A549 (cell line): ENCODE results near the gene ZFP62. TPM values are rescaled to one million over a fixed set of nuclear protein-coding genes. Genes with fewer than 3 reads are reported as not detected.
"Not testable (repeated sequence)": the region's sequence is repeated elsewhere in the genome, so short reads cannot be mapped to it uniquely, and the experiment has no call there.

Experiments used
- ATAC-seq, 2 experiments: fragments of 200-7000 bp in 1 of 2; fragments of >200 bp in 1 of 2; cut with Nextera tagmentation in 1 of 2; cut with Tn5 transposase in 1 of 2; 3 replicates each; pipeline versions ENCODE4 v1.8.0 to v1.9.1; 2018 to 2020; ENCODE audit warnings: mild to moderate bottlenecking in 1 of 2, moderate library complexity in 1 of 2
- CTCF ChIA-PET: fragments of 300-600 bp; sonication (Branson Sonifier 250); formaldehyde crosslinking; extraction: SDS; loops from one replicate; lab custom pipeline; 2021; ENCODE audit warnings: antibody characterized with exemption, inconsistent platforms; lab: Yijun Ruan, JAX
- POLR2A ChIA-PET: fragments of 350-600 bp; formaldehyde crosslinking; extraction: SDS; loops from one replicate; lab custom pipeline; 2021; ENCODE audit warnings: antibody characterized with exemption, inconsistent platforms; lab: Yijun Ruan, JAX
- DNase-seq, 2 experiments: peaks; one replicate each; pipeline versions ENCODE4 v3.0.0 to v3.0.0-alpha.2; 2011 to 2016; ENCODE audit warnings: low read depth in 1 of 2, low spot score in 1 of 2
- FAIRE-seq: peaks from 2 replicates; lab custom pipeline; 2011; peaks lifted over from hg19 to GRCh38; lab: Jason Lieb, UNC
- H3K27ac ChIP-seq, 2 experiments: fragments of >200 bp; sonication (Bioruptor Twin); formaldehyde crosslinking; 3 replicates each; pipeline ENCODE4 v1.5.1; 2016 to 2017
- H3K4me1 ChIP-seq: fragments of >200 bp; sonication (Bioruptor Twin); formaldehyde crosslinking; 3 replicates; pipeline ENCODE4 v1.6.1; 2016
- H3K4me2 ChIP-seq: fragments of >200 bp; sonication (Bioruptor Twin); formaldehyde crosslinking; 3 replicates; pipeline ENCODE4 v1.6.1; 2016
- H3K4me3 ChIP-seq: fragments of >200 bp; sonication (Bioruptor Twin); formaldehyde crosslinking; 3 replicates; pipeline ENCODE4 v1.5.1; 2016
- H3K9me3 ChIP-seq: fragments of >200 bp; sonication (Bioruptor Twin); formaldehyde crosslinking; 3 replicates; pipeline ENCODE4 v1.6.1; 2016
- CBX2 ChIP-seq: fragments of 200-600 bp; sonication (generic); IDR thresholded peaks from 2 replicates; pipeline ENCODE4 v1.6.1; 2016; ENCODE audit warnings: low read depth, mild to moderate bottlenecking, borderline replicate concordance
- CHD2 ChIP-seq: fragments of 150-350 bp; IDR thresholded peaks from 2 replicates; pipeline ENCODE4 v1.6.1; 2014; ENCODE audit warnings: low read length; ENCODE audit not compliant: partially characterized antibody
- CTCF ChIP-seq: fragments of >200 bp; sonication (Bioruptor Twin); formaldehyde crosslinking; IDR thresholded peaks from 3 replicates; pipeline ENCODE4 v1.5.1; 2016
- EHF ChIP-seq: fragments of 250-450 bp; sonication (Bioruptor Pico); IDR thresholded peaks from 2 replicates; pipeline ENCODE4 v1.5.0; 2020; ENCODE audit warnings: mild to moderate bottlenecking
- EHMT2 ChIP-seq: fragments of 200-600 bp; sonication (generic); IDR thresholded peaks from 2 replicates; pipeline ENCODE4 v1.6.1; 2016; ENCODE audit warnings: antibody characterized with exemption, low read depth, mild to moderate bottlenecking, moderate library complexity
- ELK1 ChIP-seq: fragments of 150-350 bp; IDR thresholded peaks from 2 replicates; pipeline ENCODE4 v1.6.1; 2014; ENCODE audit warnings: low read depth, mild to moderate bottlenecking, low read length
- EP300 ChIP-seq, 2 experiments: fragments of >200 bp; sonication (Bioruptor Twin); formaldehyde crosslinking; IDR thresholded peaks; 2 replicates in 1 of 2; 3 replicates in 1 of 2; pipeline ENCODE4 v1.6.1; 2016 to 2017
- FOSL2 ChIP-seq, 2 experiments: fragments of 450-650 bp in 1 of 2; fragments of >200 bp in 1 of 2; sonication (Bioruptor Twin) in 1 of 2; formaldehyde crosslinking; IDR thresholded peaks; 2 replicates each; pipeline versions ENCODE4 v1.5.0 to v1.6.1; 2016 to 2020; ENCODE audit warnings: mild to moderate bottlenecking in 1 of 2, moderate library complexity in 1 of 2
- HMGXB4 ChIP-seq: fragments of 250-450 bp; sonication (Bioruptor Pico); IDR thresholded peaks from 2 replicates; pipeline ENCODE4 v1.5.0; 2021; ENCODE audit warnings: mild to moderate bottlenecking, moderate library complexity, borderline replicate concordance
- HOXB13 ChIP-seq: fragments of 250-450 bp; sonication (Bioruptor Pico); IDR thresholded peaks from 2 replicates; pipeline ENCODE4 v1.5.0; 2020; ENCODE audit warnings: low read depth, mild to moderate bottlenecking, moderate library complexity
- HOXB5 ChIP-seq: fragments of 250-450 bp; sonication (Bioruptor Pico); IDR thresholded peaks from 2 replicates; pipeline ENCODE4 v1.5.0; 2020; ENCODE audit warnings: mild to moderate bottlenecking, moderate library complexity
- KDM5A ChIP-seq: fragments of 200-600 bp; sonication (generic); IDR thresholded peaks from 2 replicates; pipeline ENCODE4 v1.6.1; 2016; ENCODE audit warnings: antibody characterized with exemption, mild to moderate bottlenecking
- MAFK ChIP-seq: fragments of 450-650 bp; IDR thresholded peaks from 2 replicates; pipeline ENCODE4 v1.6.1; 2014; ENCODE audit not compliant: partially characterized antibody
- MAX ChIP-seq: IDR thresholded peaks from 2 replicates; pipeline ENCODE4 v1.6.1; 2012
- MAZ ChIP-seq: fragments of 150-350 bp; IDR thresholded peaks from 2 replicates; pipeline ENCODE4 v1.6.1; 2014; ENCODE audit warnings: antibody characterized with exemption, low read depth, low read length, borderline replicate concordance
- NPAS2 ChIP-seq: fragments of 250-450 bp; sonication (Bioruptor Pico); IDR thresholded peaks from 2 replicates; pipeline ENCODE4 v1.8.0; 2022; ENCODE audit warnings: mild to moderate bottlenecking, moderate library complexity, borderline replicate concordance
- NR3C1 ChIP-seq: fragments of >200 bp; sonication (Bioruptor Twin); formaldehyde crosslinking; IDR thresholded peaks from 3 replicates; pipeline ENCODE4 v1.6.1; 2017
- PHF8 ChIP-seq: fragments of 200-600 bp; sonication (generic); IDR thresholded peaks from 2 replicates; pipeline ENCODE4 v1.6.1; 2016; ENCODE audit warnings: low read depth, mild to moderate bottlenecking, antibody characterized with exemption, moderate library complexity, borderline replicate concordance
- RCOR1 ChIP-seq: fragments of 150-350 bp; IDR thresholded peaks from 2 replicates; pipeline ENCODE4 v1.6.1; 2014; ENCODE audit warnings: antibody characterized with exemption, low read length, low read depth
- RFX5 ChIP-seq: fragments of 450-650 bp; IDR thresholded peaks from 2 replicates; pipeline ENCODE4 v1.7.1; 2014; ENCODE audit warnings: antibody characterized with exemption, mild to moderate bottlenecking, moderate library complexity
- RNF2 ChIP-seq: fragments of 200-600 bp; sonication (generic); IDR thresholded peaks from 2 replicates; pipeline ENCODE4 v1.6.1; 2016; ENCODE audit warnings: low read depth, mild to moderate bottlenecking, antibody characterized with exemption, moderate library complexity, borderline replicate concordance
- SREBF2 ChIP-seq: fragments of 450-650 bp; IDR thresholded peaks from 2 replicates; pipeline ENCODE4 v1.6.1; 2014; ENCODE audit warnings: mild to moderate bottlenecking, moderate library complexity
- ZC3H11A ChIP-seq: fragments of 450-650 bp; IDR thresholded peaks from 2 replicates; pipeline ENCODE4 v1.6.1; 2014; ENCODE audit warnings: antibody characterized with exemption, mild to moderate bottlenecking
- ZSCAN20 ChIP-seq: fragments of 250-450 bp; sonication (Bioruptor Pico); IDR thresholded peaks from 2 replicates; pipeline ENCODE4 v1.8.0; 2022; ENCODE audit warnings: mild to moderate bottlenecking, moderate library complexity
- WGBS: methylation state at CpG from one replicate; pipeline ENCODE4 v1.1.6; 2017; ENCODE audit errors: missing lambda C conversion rate; 5-methylcytosine and 5-hydroxymethylcytosine counted together
- polyA plus RNA-seq, 4 experiments: library from polyadenylated mRNA; depleted of rRNA in 3 of 4; stranded (reverse); fragments of >200 nt; fragmentation: RNase III in 1 of 4; extraction: RNeasy Plus Mini Kit Qiagen cat#74134 plus additional on column Dnase treatment in 1 of 4; gene quantifications; 2 replicates in 3 of 4; 3 replicates in 1 of 4; pipeline ENCODE4 v1.2.3, GENCODE V29; 2011 to 2017

The ZFP62 gene
- polyA plus RNA-seq, 2 of the 4 experiments (the other 2 are of a cell fraction), result 13.9 to 23.4 TPM

GRCh38 chr5:180901319-180902009 is 40.4 kb upstream of the ZFP62 start (continued):
- TF ChIP-seq ZSCAN20 (CRISPR knock-in tag), result no peak
- no peak for TF ChIP-seq EHF
- no peak for TF ChIP-seq MAX

- CTCF ChIA-PET, result interaction anchor here (1.0 to 1.6 kb wide), 2 partner anchors 9 to 31 kb away, joined by 3 to 4 read pairs; no protein-coding TSS in a partner anchor
- POLR2A ChIA-PET, result no interaction called here
- FAIRE-seq (no peak), DNase-seq (no peak), ATAC-seq (no peak)
- Histone ChIP-seq H3K4me3 (no peak overlapping the region), H3K9me3 (no peaks in the 10 kb centered on the region), H3K4me2 (no peak overlapping the region), H3K27ac (no peak overlapping the region), H3K4me1 (no peaks in the 10 kb centered on the region)
- WGBS, result 44% methylated on average over 5 of the region's 5 CpGs
- TF ChIP-seq NPAS2 (CRISPR knock-in tag) (no peak), ELK1 (no peak), CTCF (no peak), EHMT2 (no peak), RCOR1 (no peak), HOXB5 (CRISPR knock-in tag) (no peak), KDM5A (no peak), FOSL2 (IDR thresholded peaks at IDR 0.05) (no peak), FOSL2 (CRISPR knock-in tag; IDR thresholded peaks at IDR 0.05) (no peak), RFX5 (no peak), HMGXB4 (CRISPR knock-in tag) (no peak), PHF8 (no peak), MAFK (no peak), ZC3H11A (no peak), EP300 (IDR thresholded peaks at IDR 0.05) (no peak)
Measured at GRCh38 chr5:180900178-180900577, 39.1 kb upstream of the ZFP62 start.

GRCh38 chr5:180898621-180899246 is 37.7 kb upstream of the ZFP62 start, which contains the start of gene BTNL8:
BTNL8 (plus strand) TSS chr5:180899159; CDS start chr5:180899311, 152 bp downstream.
- H3K4me2 ChIP-seq, result no peak within 1 kb of the TSS

GRCh38 chr5:180895330-180895729 is 34.3 kb upstream of the ZFP62 start:
- DNase-seq, H3K4me3 ChIP-seq, H3K4me2 ChIP-seq, H3K4me1 ChIP-seq, ATAC-seq, CTCF ChIA-PET, POLR2A ChIA-PET, FAIRE-seq, H3K27ac ChIP-seq: not testable (repeated sequence)
- H3K9me3 ChIP-seq, result peaks cover 14% of the 10 kb centered on the region; the same call in 2 of the 3 replicates
- WGBS, result 32% methylated on average over 1 of the region's 1 CpG

More at GRCh38 chr5:180898621-180899246, 37.7 kb upstream of the ZFP62 start, which contains the start of gene BTNL8:
- no peak for TF ChIP-seq MAZ
- no peak for TF ChIP-seq NR3C1
- TF ChIP-seq CBX2, result no peak
- no peak for TF ChIP-seq HOXB13
- no peak for TF ChIP-seq CHD2
- no peak for TF ChIP-seq ZSCAN20 (CRISPR knock-in tag)
- no peak for TF ChIP-seq RNF2
- no peak for TF ChIP-seq SREBF2
- DNase-seq, result no peak
- no peak for ATAC-seq
- POLR2A ChIA-PET, result no interaction called here
- H3K27ac ChIP-seq, result no peak within 1 kb of the TSS
- H3K9me3 ChIP-seq, result peaks cover 11% of the 10 kb centered on the region; the same call in 2 of the 3 replicates
- CTCF ChIA-PET, result interaction anchor here (1.6 kb wide), 1 partner anchor 11 kb away, joined by 4 read pairs; no protein-coding TSS in a partner anchor
- H3K4me1 ChIP-seq, result no peaks in the 10 kb centered on the region
- WGBS, result 75% methylated on average over 9 of the region's 9 CpGs
- H3K4me3 ChIP-seq, result no peak within 1 kb of the TSS
- no peak for FAIRE-seq
